Progenitor cell of endocrine pancreas (in vitro differentiated cells): ENCODE results near the gene WDSUB1. TPM values are rescaled to one million over a fixed set of nuclear protein-coding genes. Genes with fewer than 3 reads are reported as not detected.

Experiments
- DNase-seq: peaks from one replicate; pipeline ENCODE4 v3.0.0; 2021; ENCODE audit warnings: low spot score; ENCODE audit not compliant: unreplicated experiment
- H3K27ac Mint-ChIP-seq: 2 replicates; pipeline ENCODE4 v1.8.0; 2021; ENCODE audit warnings: mild to moderate bottlenecking, moderate library complexity, mixed read lengths
- H3K27me3 Mint-ChIP-seq: 2 replicates; pipeline ENCODE4 v1.8.0; 2021; ENCODE audit warnings: mixed read lengths
- H3K36me3 Mint-ChIP-seq: 2 replicates; pipeline ENCODE4 v1.8.0; 2022; ENCODE audit warnings: mixed read lengths; ENCODE audit not compliant: insufficient read depth
- H3K4me1 Mint-ChIP-seq: 2 replicates; pipeline ENCODE4 v1.8.0; 2021; ENCODE audit warnings: low read depth, mixed read lengths
- H3K4me3 Mint-ChIP-seq: 2 replicates; pipeline ENCODE4 v1.8.0; 2021; ENCODE audit warnings: low read depth, mild to moderate bottlenecking, moderate library complexity, mixed read lengths
- H3K9me3 Mint-ChIP-seq: 2 replicates; pipeline ENCODE4 v1.8.0; 2021; ENCODE audit warnings: low read depth, mixed read lengths
- total RNA-seq: library from RNA; stranded (reverse); gene quantifications from 2 replicates; pipeline ENCODE4 v1.2.1, GENCODE V29; 2021
- TF ChIP-seq, protein P1 (sequence below): fragments of 200-600 bp; sonication (generic); IDR thresholded peaks from one replicate; pipeline ENCODE4 v1.5.0; 2021; ENCODE audit warnings: antibody characterized with exemption, mild to moderate bottlenecking; ENCODE audit not compliant: unreplicated experiment

Gene WDSUB1
- total RNA-seq, 1 donor from 2014 or later: 14.9 TPM

DNA sequence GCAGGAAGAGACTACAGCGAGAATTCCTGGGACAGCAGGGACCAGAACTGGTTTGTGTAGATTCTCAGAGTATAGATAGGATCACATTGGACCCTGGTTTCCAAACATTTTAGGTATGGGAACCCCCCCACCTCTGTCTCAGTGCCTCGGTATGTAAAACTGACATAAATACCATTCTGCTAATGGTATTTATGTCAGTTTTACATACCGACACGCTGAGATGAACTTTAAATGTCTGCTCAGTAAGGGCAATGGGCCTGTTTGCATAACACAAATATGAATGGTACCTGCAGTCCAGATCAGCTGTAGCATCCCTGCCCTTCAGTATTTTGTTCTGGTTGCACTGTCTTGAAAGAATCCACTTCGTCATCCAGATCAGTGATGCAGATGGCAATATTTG, 73.2 kb downstream of the WDSUB1 start:
- no peaks in the 10 kb centered on the region for H3K9me3 Mint-ChIP-seq
- no peak for DNase-seq
- H3K27ac Mint-ChIP-seq: no peak overlapping the region
- H3K4me3 Mint-ChIP-seq: no peak overlapping the region
- peaks cover 14% of the 10 kb centered on the region for H3K36me3 Mint-ChIP-seq
- no peaks in the 10 kb centered on the region for H3K27me3 Mint-ChIP-seq
- TF ChIP-seq, protein P1, sequence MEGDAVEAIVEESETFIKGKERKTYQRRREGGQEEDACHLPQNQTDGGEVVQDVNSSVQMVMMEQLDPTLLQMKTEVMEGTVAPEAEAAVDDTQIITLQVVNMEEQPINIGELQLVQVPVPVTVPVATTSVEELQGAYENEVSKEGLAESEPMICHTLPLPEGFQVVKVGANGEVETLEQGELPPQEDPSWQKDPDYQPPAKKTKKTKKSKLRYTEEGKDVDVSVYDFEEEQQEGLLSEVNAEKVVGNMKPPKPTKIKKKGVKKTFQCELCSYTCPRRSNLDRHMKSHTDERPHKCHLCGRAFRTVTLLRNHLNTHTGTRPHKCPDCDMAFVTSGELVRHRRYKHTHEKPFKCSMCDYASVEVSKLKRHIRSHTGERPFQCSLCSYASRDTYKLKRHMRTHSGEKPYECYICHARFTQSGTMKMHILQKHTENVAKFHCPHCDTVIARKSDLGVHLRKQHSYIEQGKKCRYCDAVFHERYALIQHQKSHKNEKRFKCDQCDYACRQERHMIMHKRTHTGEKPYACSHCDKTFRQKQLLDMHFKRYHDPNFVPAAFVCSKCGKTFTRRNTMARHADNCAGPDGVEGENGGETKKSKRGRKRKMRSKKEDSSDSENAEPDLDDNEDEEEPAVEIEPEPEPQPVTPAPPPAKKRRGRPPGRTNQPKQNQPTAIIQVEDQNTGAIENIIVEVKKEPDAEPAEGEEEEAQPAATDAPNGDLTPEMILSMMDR: no peak
- H3K4me1 Mint-ChIP-seq: peaks cover 19% of the 10 kb centered on the region

DNA sequence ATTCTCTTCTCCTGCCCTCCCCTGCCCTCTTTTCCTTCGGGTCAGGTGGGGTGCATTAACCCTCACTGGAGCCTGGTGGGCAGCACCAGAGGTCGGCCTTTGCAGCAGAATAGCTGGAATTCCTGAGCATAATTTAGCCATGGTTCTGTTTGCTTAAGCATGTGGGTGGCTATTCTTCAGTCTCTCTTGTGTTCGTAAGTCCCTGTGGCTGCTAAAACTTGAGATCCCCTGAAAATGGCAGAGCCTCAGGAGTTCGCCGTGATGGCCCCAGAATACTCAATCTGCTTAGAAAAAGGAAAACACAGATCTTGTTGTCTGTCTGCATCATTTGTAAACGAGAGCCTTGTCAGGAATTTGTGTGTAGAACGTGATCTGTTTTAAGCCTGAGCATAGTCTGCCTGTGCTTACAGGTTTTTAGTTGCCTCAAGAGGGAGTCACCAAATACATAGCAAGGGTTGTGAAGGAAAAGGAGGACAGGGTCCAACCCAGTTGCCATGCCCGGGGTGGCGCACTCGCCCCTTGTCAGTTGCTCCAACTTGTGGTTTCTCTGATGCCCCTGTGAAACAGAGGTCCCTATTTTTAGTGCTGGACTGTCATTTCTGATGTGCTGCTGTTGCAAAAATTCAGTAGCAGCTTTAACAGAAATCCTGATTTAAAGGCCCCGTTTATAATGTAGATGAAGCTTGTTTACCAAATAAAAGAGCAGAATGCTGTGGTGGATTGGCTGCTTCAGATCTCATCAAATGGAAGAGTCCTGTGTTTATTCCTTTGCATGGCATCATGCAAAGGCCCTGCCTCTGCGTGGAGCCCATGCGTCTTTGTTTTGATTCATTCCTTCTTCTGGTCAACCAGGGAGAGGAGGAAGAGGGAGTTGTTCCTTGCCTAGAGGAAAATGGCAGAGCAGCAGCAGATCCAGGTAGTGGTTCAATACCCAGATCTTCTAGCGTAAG, 74.8 kb downstream of the WDSUB1 start:
- Mint-ChIP-seq H3K4me3 (peak overlapping the region; percentile 24), H3K9me3 (no peaks in the 10 kb centered on the region), H3K4me1 (peaks cover 19% of the 10 kb centered on the region), H3K36me3 (peaks cover 11% of the 10 kb centered on the region), H3K27ac (peak overlapping the region; percentile 96), H3K27me3 (no peaks in the 10 kb centered on the region)
- DNase-seq: no peak
- TF ChIP-seq, protein P1: no peak

DNA sequence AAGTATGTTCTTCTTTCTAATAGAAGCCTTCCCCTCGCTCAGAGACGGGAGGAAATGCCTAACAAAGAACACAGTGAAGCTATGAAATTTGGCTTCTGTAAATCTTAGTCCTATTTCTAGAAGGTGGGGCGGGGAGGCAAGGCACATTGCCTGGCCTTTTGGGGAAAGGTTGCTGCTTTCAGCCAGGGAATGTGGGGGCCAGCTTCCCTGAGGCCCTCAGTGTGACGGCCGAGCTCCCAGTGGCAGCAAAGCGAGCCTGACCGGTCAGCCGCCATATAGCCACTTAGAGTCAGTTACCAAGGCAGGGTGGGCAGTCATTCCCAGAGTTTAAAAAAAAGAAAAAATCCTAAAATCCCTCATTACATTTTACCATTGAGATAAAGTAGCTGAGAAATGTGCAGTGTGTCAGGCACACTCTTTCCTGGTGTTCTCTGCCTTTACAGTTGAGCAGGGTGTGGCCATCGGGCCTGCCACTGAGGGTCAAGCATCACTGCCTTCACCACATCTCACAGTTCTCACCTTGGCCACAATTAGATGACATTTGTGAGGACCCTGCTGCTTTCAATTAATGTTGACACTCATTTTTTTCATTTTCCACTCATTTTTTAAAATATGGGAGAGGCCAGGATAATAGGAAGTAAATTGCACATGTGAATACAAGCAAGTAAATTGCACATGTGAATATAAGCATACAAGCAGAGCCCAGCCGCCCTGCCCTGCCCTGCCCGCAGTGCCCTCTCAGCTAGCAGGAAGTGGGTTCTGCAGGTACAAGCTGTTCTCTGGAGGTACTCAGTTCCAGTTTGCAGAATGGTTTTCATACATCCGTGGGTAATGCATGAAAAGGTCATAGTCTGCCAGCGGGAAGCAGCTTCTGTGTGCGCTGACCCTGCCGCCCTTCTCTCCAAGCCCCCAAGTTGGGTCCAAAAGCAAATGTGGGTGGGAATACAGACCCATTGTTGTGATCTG, 76.9 kb downstream of the WDSUB1 start:
- TF ChIP-seq, protein P1: no peak
- Mint-ChIP-seq H3K27me3 (no peaks in the 10 kb centered on the region), H3K4me1 (peaks cover 19% of the 10 kb centered on the region), H3K9me3 (no peaks in the 10 kb centered on the region), H3K4me3 (no peak overlapping the region), H3K27ac (peak overlapping the region; percentile 84), H3K36me3 (peaks cover 8% of the 10 kb centered on the region)
- no peak for DNase-seq

DNA sequence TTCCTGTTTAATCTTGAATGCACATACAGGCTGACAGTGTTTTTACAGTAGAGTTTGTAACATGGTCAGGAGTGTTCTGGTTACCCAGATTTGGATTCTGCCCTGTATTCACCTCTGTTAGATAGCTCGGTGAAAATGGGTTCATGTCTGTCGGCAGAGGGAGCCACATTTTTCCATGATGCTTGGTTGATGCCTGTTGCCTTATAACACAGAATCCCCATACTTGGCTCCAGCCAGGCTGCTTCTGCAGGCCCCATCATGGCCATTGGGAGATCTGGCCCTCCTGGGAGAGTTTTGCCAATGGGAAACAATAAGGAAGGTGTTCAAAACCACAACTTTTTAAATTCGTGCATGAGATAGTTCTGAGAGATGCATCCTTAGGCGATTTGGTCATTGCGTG, 78.1 kb downstream of the WDSUB1 start:
- TF ChIP-seq, protein P1: no peak
- Mint-ChIP-seq H3K4me3 (no peak overlapping the region), H3K9me3 (no peaks in the 10 kb centered on the region), H3K27ac (no peak overlapping the region), H3K27me3 (no peaks in the 10 kb centered on the region), H3K36me3 (peaks cover 8% of the 10 kb centered on the region), H3K4me1 (peaks cover 19% of the 10 kb centered on the region)
- no peak for DNase-seq
